Neutrophil (primary cell): Measurements from ENCODE around the gene POLA1.

ENCODE experiments used
- H3K27ac ChIP-seq: fragments of 200-600 bp; sonication (generic); 2 replicates; pipeline ENCODE4 v1.5.1; 2016; ENCODE audit warnings: mild to moderate bottlenecking, moderate library complexity
- H3K27me3 ChIP-seq: fragments of 200-600 bp; sonication (generic); 2 replicates; pipeline ENCODE4 v1.6.0; 2016; ENCODE audit warnings: mild to moderate bottlenecking
- H3K36me3 ChIP-seq: fragments of 200-600 bp; sonication (generic); 2 replicates; pipeline ENCODE4 v1.5.1; 2017
- H3K4me1 ChIP-seq, 2 experiments: fragments of 200-600 bp in 1 of 2; sonication (generic) in 1 of 2; 1 replicate in 1 of 2; 2 replicates in 1 of 2; pipeline versions ENCODE4 v1.5.1 to v1.6.1; 2013 to 2016; ENCODE audit warnings: low read depth in 1 of 2, low read length in 1 of 2, mild to moderate bottlenecking in 1 of 2, moderate library complexity in 1 of 2; ENCODE audit not compliant: control insufficient read depth in 1 of 2, insufficient read depth in 1 of 2
- H3K4me3 ChIP-seq, 2 experiments: fragments of 200-600 bp in 1 of 2; sonication (generic) in 1 of 2; 1 replicate in 1 of 2; 2 replicates in 1 of 2; pipeline ENCODE4 v1.5.1; 2013 to 2016; ENCODE audit warnings: low read depth in 1 of 2, low read length in 1 of 2, mild to moderate bottlenecking in 1 of 2, moderate library complexity in 1 of 2
- H3K9me3 ChIP-seq: fragments of 200-600 bp; sonication (generic); 2 replicates; pipeline ENCODE4 v1.5.1; 2016
- TF ChIP-seq, protein P1 (sequence below): fragments of 200-600 bp; sonication (generic); IDR thresholded peaks from 2 replicates; pipeline ENCODE4 v1.5.1; 2016; ENCODE audit warnings: antibody characterized with exemption

Gene POLA1

DNA sequence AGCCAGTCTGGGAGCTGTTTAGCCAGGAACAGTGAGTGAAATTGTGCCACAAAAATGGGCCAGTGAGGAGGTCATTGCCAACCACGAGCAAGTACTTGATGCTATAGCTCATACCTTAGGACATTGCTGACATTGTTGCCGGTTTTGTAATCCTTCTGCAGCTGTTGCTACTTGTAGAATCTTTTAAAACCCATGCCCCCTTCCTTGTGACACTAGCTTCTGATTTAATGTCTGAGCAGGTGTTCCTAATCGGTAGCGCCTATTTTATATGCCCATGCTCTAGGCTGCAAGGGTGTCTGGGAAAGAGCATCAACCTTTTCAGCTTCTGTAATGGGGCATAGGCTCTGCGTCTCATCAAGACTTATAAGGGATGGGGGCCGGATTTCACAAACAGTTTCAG lies 2.6 kb downstream of the POLA1 start:
- Histone ChIP-seq H3K9me3 (no peaks in the 10 kb centered on the region), H3K27ac (no peak overlapping the region), H3K27me3 (no peaks in the 10 kb centered on the region), H3K36me3 (no peaks in the 10 kb centered on the region), H3K4me1 (peaks cover 0 to 7% of the 10 kb centered on the region in 2 experiments), H3K4me3 (no peak overlapping the region)
- TF ChIP-seq, protein P1, sequence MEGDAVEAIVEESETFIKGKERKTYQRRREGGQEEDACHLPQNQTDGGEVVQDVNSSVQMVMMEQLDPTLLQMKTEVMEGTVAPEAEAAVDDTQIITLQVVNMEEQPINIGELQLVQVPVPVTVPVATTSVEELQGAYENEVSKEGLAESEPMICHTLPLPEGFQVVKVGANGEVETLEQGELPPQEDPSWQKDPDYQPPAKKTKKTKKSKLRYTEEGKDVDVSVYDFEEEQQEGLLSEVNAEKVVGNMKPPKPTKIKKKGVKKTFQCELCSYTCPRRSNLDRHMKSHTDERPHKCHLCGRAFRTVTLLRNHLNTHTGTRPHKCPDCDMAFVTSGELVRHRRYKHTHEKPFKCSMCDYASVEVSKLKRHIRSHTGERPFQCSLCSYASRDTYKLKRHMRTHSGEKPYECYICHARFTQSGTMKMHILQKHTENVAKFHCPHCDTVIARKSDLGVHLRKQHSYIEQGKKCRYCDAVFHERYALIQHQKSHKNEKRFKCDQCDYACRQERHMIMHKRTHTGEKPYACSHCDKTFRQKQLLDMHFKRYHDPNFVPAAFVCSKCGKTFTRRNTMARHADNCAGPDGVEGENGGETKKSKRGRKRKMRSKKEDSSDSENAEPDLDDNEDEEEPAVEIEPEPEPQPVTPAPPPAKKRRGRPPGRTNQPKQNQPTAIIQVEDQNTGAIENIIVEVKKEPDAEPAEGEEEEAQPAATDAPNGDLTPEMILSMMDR = no peak

DNA sequence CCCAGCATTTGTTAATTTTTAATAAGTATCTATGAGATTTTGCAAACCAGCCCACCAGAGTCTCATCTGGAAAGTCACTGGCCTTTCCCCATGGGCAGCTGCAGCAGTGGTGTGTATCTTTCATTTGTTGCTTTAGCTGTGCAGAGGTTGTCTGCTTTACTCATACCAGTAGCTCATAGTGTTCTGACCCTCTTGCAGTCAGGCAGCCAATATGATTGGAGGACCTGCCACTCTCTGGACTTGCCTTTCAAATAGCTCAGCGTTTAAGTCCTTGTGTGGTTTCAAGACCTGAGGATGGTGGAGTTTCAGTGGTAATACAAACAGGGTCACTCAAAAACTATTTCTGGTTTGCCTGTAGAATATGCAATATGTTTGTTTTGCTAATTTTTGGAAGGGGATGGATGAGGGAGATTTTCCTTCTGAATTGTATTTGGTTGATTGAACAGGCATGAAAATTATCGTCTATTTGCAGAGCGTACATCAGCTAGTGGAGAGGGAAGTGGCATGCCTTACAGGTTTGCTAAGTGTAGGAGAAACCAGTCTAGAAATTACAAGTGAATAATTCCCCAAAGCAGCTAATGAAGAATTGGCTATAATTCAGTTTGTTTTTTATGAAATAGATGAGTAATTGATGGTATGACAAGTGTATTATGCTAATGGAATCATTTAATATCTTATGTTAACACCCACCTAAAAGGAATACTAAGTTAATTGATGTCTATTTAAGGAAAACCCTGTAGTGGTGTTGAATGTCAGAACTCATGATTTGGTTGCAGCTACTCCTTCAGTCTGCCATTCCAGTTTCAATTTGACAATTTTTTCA lies 8.9 kb downstream of the POLA1 start:
- Histone ChIP-seq H3K4me3 (no peak overlapping the region), H3K27me3 (no peaks in the 10 kb centered on the region), H3K27ac (no peak overlapping the region), H3K4me1 (no peaks in the 10 kb centered on the region), H3K36me3 (no peaks in the 10 kb centered on the region), H3K9me3 (no peaks in the 10 kb centered on the region)
- TF ChIP-seq, protein P1 = no peak

DNA sequence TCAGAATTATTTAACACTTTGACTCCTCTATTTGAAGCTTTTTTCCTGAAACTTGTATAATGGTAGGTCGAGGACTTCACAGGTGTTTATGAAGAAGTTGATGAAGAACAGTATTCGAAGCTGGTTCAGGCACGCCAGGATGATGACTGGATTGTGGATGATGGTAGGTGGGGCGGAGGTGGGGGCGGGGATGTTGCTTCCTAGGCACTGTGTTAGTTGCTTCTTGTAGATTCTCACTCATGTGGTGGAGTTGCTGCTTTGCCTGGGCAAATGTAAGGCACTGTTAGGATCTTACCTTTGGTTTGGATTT lies 9.4 kb downstream of the POLA1 start:
- H3K4me1 ChIP-seq = no peaks in the 10 kb centered on the region
- TF ChIP-seq, protein P1 = no peak
- no peaks in the 10 kb centered on the region for H3K9me3 ChIP-seq
- no peak overlapping the region for H3K27ac ChIP-seq
- H3K4me3 ChIP-seq = no peak overlapping the region
- H3K36me3 ChIP-seq = no peaks in the 10 kb centered on the region
- H3K27me3 ChIP-seq = no peaks in the 10 kb centered on the region

DNA sequence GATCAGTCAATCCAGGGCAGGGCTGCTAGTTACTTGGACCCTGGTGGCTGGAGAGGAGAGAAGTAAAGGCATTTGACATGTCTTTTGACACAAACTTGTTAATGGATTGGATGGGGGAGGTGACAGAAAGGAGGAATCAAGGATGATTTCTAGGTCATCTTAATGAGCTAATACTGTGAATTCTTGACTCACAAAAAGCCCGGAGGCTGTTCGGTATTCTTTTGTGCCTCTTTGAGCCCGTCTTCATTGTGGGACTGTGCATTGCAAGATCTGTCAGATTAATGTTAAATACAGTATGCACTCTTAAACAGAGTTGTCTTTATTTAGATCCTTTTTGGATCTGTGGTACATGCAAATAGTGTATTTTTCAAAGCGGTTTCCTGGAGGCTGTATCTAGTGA lies 25.1 kb downstream of the POLA1 start:
- H3K27ac ChIP-seq = no peak overlapping the region
- no peaks in the 10 kb centered on the region for H3K36me3 ChIP-seq
- TF ChIP-seq, protein P1 = no peak
- no peaks in the 10 kb centered on the region for H3K27me3 ChIP-seq
- H3K9me3 ChIP-seq = no peaks in the 10 kb centered on the region
- no peak overlapping the region for H3K4me3 ChIP-seq
- no peaks in the 10 kb centered on the region for H3K4me1 ChIP-seq

DNA sequence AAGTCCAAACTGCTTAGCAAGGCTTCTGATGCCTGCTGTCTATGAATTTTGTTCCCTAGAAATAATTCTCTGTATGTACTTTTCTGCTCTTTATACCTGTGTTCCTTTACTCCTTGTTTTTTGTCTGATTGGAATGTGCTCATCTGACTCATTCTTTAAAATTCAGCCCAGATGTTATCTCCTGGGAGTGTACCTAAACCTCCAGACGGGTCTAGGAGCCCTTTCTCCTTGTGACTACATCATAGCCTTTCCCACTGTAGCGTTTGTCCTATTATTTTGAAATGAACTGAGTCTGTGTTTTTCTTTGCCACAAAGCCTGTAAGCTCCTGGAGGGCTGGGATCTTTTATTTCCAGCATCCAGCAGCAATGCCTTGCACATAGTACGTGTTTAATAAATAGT lies 26.3 kb downstream of the POLA1 start:
- Histone ChIP-seq H3K27me3 (no peaks in the 10 kb centered on the region), H3K36me3 (no peaks in the 10 kb centered on the region), H3K9me3 (no peaks in the 10 kb centered on the region), H3K4me1 (no peaks in the 10 kb centered on the region), H3K27ac (no peak overlapping the region), H3K4me3 (no peak overlapping the region)
- TF ChIP-seq, protein P1 = no peak
